SK-N-SH treated with all-trans-retinoic acid at 6 μM for 48 hours (cell line): Measurements from ENCODE around the gene CASP10.

Experiments
- ARNTL ChIP-seq: fragments of 450-650 bp; formaldehyde crosslinking; IDR thresholded peaks from 2 replicates; pipeline ENCODE4 v1.5.0; 2020; ENCODE audit warnings: low read depth, mild to moderate bottlenecking, moderate library complexity, borderline replicate concordance
- CREB5 ChIP-seq: fragments of 250-450 bp; sonication (Bioruptor Pico); IDR thresholded peaks from 2 replicates; pipeline ENCODE4 v1.5.1; 2020; ENCODE audit warnings: low read depth, mild to moderate bottlenecking, moderate library complexity
- ESRRG ChIP-seq: fragments of 250-450 bp; sonication (Bioruptor Pico); IDR thresholded peaks from 2 replicates; pipeline ENCODE4 v1.6.1; 2021; ENCODE audit warnings: mild to moderate bottlenecking
- POU6F1 ChIP-seq: fragments of 250-450 bp; sonication (Bioruptor Pico); IDR thresholded peaks from 2 replicates; pipeline ENCODE4 v1.8.0; 2021; ENCODE audit warnings: low read depth, mild to moderate bottlenecking, moderate library complexity, borderline replicate concordance
- PPARA ChIP-seq: fragments of 250-450 bp; sonication (Bioruptor Pico); IDR thresholded peaks from 2 replicates; pipeline ENCODE4 v1.5.0; 2020; ENCODE audit warnings: mild to moderate bottlenecking, borderline replicate concordance
- TSHZ2 ChIP-seq: fragments of 250-450 bp; sonication (Bioruptor Pico); IDR thresholded peaks from 2 replicates; pipeline ENCODE4 v1.5.0; 2020; ENCODE audit warnings: mild to moderate bottlenecking, moderate library complexity
- ZNF8 ChIP-seq: fragments of 450-650 bp; formaldehyde crosslinking; IDR thresholded peaks from 2 replicates; pipeline ENCODE4 v1.5.0; 2020; ENCODE audit warnings: mild to moderate bottlenecking, moderate library complexity

DNA sequence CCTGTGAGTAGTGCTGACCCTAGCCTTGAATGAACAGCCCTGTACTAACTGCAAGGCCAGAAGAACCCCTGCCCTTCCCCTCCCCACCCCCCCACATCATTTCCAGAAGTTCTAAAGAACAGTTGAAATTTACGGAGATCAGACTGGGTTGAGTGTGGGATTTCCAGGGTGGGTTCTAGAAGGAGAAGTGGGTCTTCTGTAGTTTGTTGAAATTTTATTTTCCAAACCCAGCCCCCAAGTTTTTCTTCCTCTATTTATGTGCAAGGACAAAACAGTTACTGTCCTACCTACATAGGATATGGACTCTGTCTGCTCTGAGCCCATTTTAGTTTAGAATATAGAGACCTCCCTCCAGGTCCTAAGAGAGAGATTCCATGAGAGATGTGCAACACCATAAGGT lies 26.3 kb upstream of the CASP10 start:
- TF ChIP-seq CREB5 (CRISPR knock-in tag) (no peak), TSHZ2 (CRISPR knock-in tag) (no peak), POU6F1 (CRISPR knock-in tag) (no peak), ZNF8 (no peak), ESRRG (CRISPR knock-in tag) (no peak), ARNTL (CRISPR knock-in tag) (no peak), PPARA (CRISPR knock-in tag) (no peak)
